ENCODE data around the gene MDC1. TPM values are rescaled to one million over a fixed set of nuclear protein-coding genes. Genes with fewer than 3 reads are reported as not detected.
A peak's percentile ranks its signal among the peaks of the same experiment; 100 is the strongest.
"Not testable (repeated sequence)": the region's sequence is repeated elsewhere in the genome, so short reads cannot be mapped to it uniquely, and the experiment has no call there.

MDC1 gene
- total RNA-seq, 1 donor from 2014 or later, result 65.6 TPM

- ChIA-PET POLR2A (interaction anchor here (0.9 to 22.6 kb wide), 9 partner anchors 9 to 396 kb away, joined by 3 to 697 read pairs (median 16); partner anchors contain the start of genes ATAT1, C6orf136, DHX16 and MRPS18B), CTCF (interaction anchor here (0.9 to 20.0 kb wide), 17 partner anchors 9 to 365 kb away, joined by 3 to 576 read pairs (median 7); partner anchors contain the start of genes ATAT1, DHX16, MRPS18B and NRM)
- H3K27ac Mint-ChIP-seq, result peak overlapping the region; percentile 97
- ATAC-seq (ENCODE audit: low read depth) (no peak), DNase-seq (peak; percentile 81)
- no peaks in the 10 kb centered on the region for H3K9me3 Mint-ChIP-seq
- no peaks in the 10 kb centered on the region for H3K27me3 Mint-ChIP-seq
- intact Hi-C loops (cut with micrococcal nuclease), result loop anchor here (1.0 to 2.0 kb wide), 2 partner anchors 43 to 240 kb away; no protein-coding TSS in a partner anchor
- TF ChIP-seq CTCF (IDR thresholded peaks at IDR 0.05), result peak; percentile 95
- peaks cover 56% of the 10 kb centered on the region for H3K4me1 Mint-ChIP-seq
- peaks cover 62% of the 10 kb centered on the region for H3K36me3 Mint-ChIP-seq (ENCODE audit: low read depth)
- peak overlapping the region; percentile 99 for H3K4me3 Mint-ChIP-seq
These were observed 5.4 kb upstream of the MDC1 start for GRCh38 chr6:30722280-30723112.

DNA sequence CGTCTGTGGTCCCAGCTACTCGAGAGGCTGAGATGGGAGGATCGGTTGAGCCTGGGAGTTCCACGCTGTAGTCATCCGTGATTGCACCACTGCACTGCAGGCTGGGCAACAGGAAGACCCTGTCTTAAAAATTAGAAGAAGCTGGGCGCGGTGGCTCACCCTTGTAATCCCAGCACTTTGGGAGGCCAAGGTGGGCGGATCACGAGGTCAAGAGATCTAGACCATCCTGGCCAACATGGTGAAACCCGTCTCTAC is 4.9 kb upstream of the MDC1 start:
- ChIA-PET CTCF (interaction anchor here (0.9 to 20.0 kb wide), 16 partner anchors 9 to 365 kb away, joined by 3 to 576 read pairs (median 8); partner anchors contain the start of genes ATAT1, DHX16, MRPS18B and NRM), POLR2A (interaction anchor here (0.9 to 22.6 kb wide), 14 partner anchors 9 to 395 kb away, joined by 3 to 697 read pairs (median 5); partner anchors contain the start of genes ABCF1, ATAT1, C6orf136 and DHX16)
- H3K27me3 Mint-ChIP-seq; ATAC-seq (ENCODE audit: low read depth); DNase-seq; H3K9me3 Mint-ChIP-seq: not testable (repeated sequence)
- Mint-ChIP-seq H3K27ac (peak overlapping the region; percentile 97), H3K4me1 (peaks cover 62% of the 10 kb centered on the region), H3K4me3 (peak overlapping the region; percentile 99), H3K36me3 (ENCODE audit: low read depth) (peaks cover 60% of the 10 kb centered on the region)
- intact Hi-C loops (cut with micrococcal nuclease), result loop anchor here (1.0 to 2.0 kb wide), 2 partner anchors 43 to 239 kb away; no protein-coding TSS in a partner anchor

DNA sequence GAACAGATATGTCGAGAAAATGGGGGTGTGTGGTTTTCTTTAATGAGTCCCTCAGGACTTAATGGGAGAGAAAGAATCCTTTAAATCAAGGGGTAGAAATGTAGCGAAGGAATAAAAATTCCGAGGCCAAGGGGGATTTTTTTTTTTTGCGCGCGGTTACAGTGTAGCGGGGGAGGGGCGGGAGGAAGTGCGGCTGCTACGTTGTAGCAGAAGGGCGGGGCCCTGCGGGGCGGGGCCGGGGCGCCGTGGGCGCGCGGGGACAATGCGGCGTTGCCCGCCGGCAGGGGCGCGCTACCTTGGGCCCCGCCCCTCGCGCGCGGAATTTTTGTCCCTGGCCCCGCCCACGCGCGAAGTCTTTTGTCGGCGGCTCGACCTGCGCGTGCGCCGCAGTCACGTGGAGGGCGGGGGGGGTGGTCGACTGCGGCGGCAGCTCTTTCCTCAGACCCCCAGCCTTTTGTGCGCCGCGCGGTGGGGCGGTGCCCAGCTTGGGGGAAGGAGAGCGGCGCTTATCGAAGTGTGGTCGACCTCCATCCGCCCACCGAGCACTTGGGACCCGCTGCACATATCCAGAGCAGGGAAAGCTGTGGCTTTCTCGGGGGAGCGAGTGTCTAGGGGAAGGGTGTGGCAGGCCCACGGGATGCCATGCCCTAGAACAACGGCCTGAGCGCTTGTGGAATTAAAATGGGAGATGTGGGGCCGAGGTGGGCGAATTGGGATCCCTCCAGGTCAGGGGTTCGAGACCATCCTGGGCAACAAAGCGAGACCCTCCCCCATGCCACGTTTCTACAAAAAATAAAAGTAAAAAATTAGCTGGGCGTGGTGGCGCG is 4.3 kb upstream of the MDC1 start:
- peak; percentile 44 for ATAC-seq (ENCODE audit: low read depth)
- H3K27ac Mint-ChIP-seq, result peak overlapping the region; percentile 97
- intact Hi-C loops (cut with micrococcal nuclease), result loop anchor here (1.0 to 2.0 kb wide), 5 partner anchors 21 to 239 kb away; partner anchors contain the start of genes C6orf136, FLOT1, MRPS18B and PPP1R10
- peaks cover 58% of the 10 kb centered on the region for H3K36me3 Mint-ChIP-seq (ENCODE audit: low read depth)
- POLR2A ChIA-PET, result interaction anchor here (0.9 to 22.6 kb wide), 15 partner anchors 10 to 395 kb away, joined by 3 to 697 read pairs (median 5); partner anchors contain the start of genes ABCF1, ATAT1, C6orf136 and DHX16
- no peaks in the 10 kb centered on the region for H3K9me3 Mint-ChIP-seq
- peak; percentile 95 for DNase-seq
- H3K27me3 Mint-ChIP-seq, result no peaks in the 10 kb centered on the region
- no peak for TF ChIP-seq CTCF (IDR thresholded peaks at IDR 0.05)
- CTCF ChIA-PET, result interaction anchor here (0.9 to 20.0 kb wide), 16 partner anchors 9 to 366 kb away, joined by 3 to 576 read pairs (median 8); partner anchors contain the start of genes ATAT1, DHX16, MRPS18B and NRM
- peaks cover 67% of the 10 kb centered on the region for H3K4me1 Mint-ChIP-seq
- peak overlapping the region; percentile 99 for H3K4me3 Mint-ChIP-seq

- ATAC-seq (ENCODE audit: low read depth) (peak; percentile 5), DNase-seq (peak; percentile 65)
- CTCF ChIA-PET, result interaction anchor here (1.9 to 20.0 kb wide), 6 partner anchors 11 to 239 kb away, joined by 10 to 576 read pairs (median 18); partner anchors contain the start of genes DHX16 and NRM
- peaks cover 73% of the 10 kb centered on the region for H3K4me1 Mint-ChIP-seq
- POLR2A ChIA-PET, result interaction anchor here (0.8 to 22.6 kb wide), 16 partner anchors 10 to 394 kb away, joined by 3 to 697 read pairs (median 5); partner anchors contain the start of genes ABCF1, ATAT1, DHX16 and FLOT1
- intact Hi-C loops (cut with micrococcal nuclease), result loop anchor here (1.0 to 2.0 kb wide), 3 partner anchors 22 to 103 kb away; partner anchors contain the start of genes C6orf136, FLOT1, MRPS18B and PPP1R10
- TF ChIP-seq CTCF (IDR thresholded peaks at IDR 0.05), result no peak
- H3K27me3 Mint-ChIP-seq, result no peaks in the 10 kb centered on the region
- peak overlapping the region; percentile 99 for H3K4me3 Mint-ChIP-seq
- no peaks in the 10 kb centered on the region for H3K9me3 Mint-ChIP-seq
- peaks cover 55% of the 10 kb centered on the region for H3K36me3 Mint-ChIP-seq (ENCODE audit: low read depth)
- peak overlapping the region; percentile 97 for H3K27ac Mint-ChIP-seq
These were observed 3.7 kb upstream of the MDC1 start for GRCh38 chr6:30720738-30721197.
